SK-N-MC (cell line): ENCODE measurements around the gene CAMKK2.

ENCODE experiments used
- EZH2 ChIP-seq: fragments of 200-600 bp; sonication (generic); IDR thresholded peaks from one replicate; pipeline ENCODE4 v1.6.1; 2017; ENCODE audit warnings: antibody characterized with exemption
- FOXP2 ChIP-seq: optimal IDR thresholded peaks from 2 replicates; pipeline ENCODE3; 2011; ENCODE audit warnings: mild to moderate bottlenecking, moderate library complexity; ENCODE audit not compliant: insufficient read depth; ENCODE audit errors: extremely low read length, control extremely low read depth
- POLR2AphosphoS5 ChIP-seq: IDR thresholded peaks from 2 replicates; pipeline ENCODE4 v1.6.1; 2012; ENCODE audit warnings: mild to moderate bottlenecking, low read depth, low read length, borderline replicate concordance

DNA sequence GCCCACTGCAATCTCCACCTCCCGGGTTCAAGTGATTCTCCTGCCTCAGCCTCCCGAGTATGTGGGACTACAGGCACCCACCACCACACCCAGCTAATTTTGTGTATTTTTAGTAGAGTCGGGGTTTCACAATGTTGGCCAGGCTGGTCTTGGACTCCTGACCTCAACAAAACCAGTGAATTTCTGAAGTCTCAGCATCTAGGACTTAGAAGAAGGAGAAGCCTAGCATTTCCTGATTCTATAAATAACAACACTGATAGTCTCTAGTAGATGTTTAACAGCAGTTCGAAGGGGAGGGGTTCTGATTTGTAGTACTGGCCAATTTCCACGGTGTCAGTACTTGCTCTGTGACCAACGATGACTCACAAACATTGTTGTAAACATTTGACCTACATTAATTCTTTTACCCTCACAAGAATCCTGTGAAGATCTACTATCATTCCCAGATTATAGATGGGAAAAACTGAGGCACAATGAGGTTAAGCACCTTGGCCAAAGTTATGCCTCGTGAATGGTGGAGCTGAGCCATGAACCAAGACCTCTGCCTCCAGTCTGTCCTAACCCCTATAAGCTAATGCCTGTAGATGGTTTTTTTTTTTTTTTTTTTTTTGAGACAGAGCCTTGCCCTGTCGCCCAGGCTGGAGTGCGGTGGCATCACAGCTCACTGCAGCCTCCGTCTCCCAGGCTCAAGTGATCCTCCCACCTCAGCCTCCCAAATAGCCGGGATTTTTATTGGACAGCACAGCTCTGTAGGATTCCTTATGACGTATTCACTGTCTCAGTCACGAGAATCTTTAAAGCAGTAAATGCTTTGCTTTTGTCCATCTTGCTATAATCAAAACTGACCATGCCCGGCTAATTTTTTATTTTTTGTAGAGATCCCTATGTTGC lies 81.4 kb downstream of the CAMKK2 start:
- TF ChIP-seq POLR2AphosphoS5: no peak
- TF ChIP-seq EZH2: no peak
- no peak for TF ChIP-seq FOXP2
